A549 (cell line): Measurements from ENCODE around the gene LARGE1.
"Not testable (repeated sequence)": the region's sequence is repeated elsewhere in the genome, so short reads cannot be mapped to it uniquely, and the experiment has no call there.

ENCODE experiments used
- BHLHE40 ChIP-seq: IDR thresholded peaks from 2 replicates; pipeline ENCODE4 v1.6.1; 2012; ENCODE audit warnings: low read depth, low read length, inconsistent platforms
- CTCF ChIP-seq: fragments of >200 bp; sonication (Bioruptor Twin); formaldehyde crosslinking; IDR thresholded peaks from 3 replicates; pipeline ENCODE4 v1.5.1; 2016
- EHMT2 ChIP-seq: fragments of 200-600 bp; sonication (generic); IDR thresholded peaks from 2 replicates; pipeline ENCODE4 v1.6.1; 2016; ENCODE audit warnings: antibody characterized with exemption, low read depth, mild to moderate bottlenecking, moderate library complexity
- ESRRA ChIP-seq: fragments of 150-350 bp; IDR thresholded peaks from 2 replicates; pipeline ENCODE4 v1.6.1; 2014; ENCODE audit warnings: mild to moderate bottlenecking, low read length, borderline replicate concordance
- RAD21 ChIP-seq, 2 experiments: fragments of >200 bp in 1 of 2; sonication (Bioruptor Twin) in 1 of 2; formaldehyde crosslinking in 1 of 2; IDR thresholded peaks in 1 of 2; conservative IDR thresholded peaks in 1 of 2; 2 replicates in 1 of 2; 3 replicates in 1 of 2; pipeline ENCODE4 v1.6.1; 2012 to 2018; ENCODE audit warnings: inconsistent platforms in 1 of 2

- TF ChIP-seq RAD21 (conservative IDR thresholded peaks at IDR 0.05 in 1 of 2, IDR thresholded peaks at IDR 0.05 in 1 of 2); ESRRA; CTCF; BHLHE40; EHMT2: not testable (repeated sequence)
Observed at GRCh38 chr22:33857767-33858166, 62.5 kb downstream of the LARGE1 start.
